Anterior cingulate cortex (tissue), 58 donors: ENCODE results near the gene ETNK2.

Source experiments
- DNase-seq, 58 donors: peaks; one replicate each; lab custom pipeline; 2025; lab: John Stamatoyannopoulos, UW

ETNK2 gene

DNA sequence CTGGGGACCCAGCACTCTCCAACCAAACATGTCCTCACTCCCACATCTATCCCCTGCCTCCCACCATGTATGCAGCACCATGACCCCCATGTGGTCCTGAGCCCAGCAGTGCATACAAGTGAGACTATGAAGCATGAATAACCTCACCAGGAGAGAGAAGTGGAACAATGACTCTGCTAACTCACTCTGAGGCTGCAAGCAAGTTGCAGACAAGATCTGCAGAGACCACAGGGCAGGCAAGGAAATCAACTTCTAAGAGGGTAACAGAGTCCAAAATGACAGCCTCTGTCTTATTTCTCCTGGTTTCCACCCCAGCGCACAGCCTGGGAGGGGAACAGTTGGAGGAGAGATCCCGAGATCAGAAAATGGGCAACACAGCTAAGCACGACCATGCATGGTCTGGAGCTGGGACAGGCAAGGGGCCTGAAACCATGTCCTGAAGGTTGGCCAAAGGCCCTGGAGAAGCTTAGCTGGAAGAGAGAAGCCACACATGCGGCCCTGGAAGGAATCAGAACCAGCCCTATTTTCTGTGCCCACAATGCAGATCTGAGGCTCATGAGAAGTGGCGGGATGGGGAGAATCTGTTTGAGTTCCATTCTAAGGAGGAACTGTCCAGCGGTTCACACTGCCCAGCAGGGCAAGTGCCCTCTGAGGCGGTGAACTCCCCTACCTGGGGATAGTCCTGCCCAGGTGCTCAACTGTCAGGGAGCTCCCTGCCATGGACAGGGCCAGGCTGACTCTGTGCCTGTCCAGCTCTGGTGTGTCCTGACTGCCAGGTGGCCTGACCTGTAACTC is 26.8 kb upstream of the ETNK2 start:
- no peak for DNase-seq

GRCh38 chr1:204177133-204177532 is 25.3 kb upstream of the ETNK2 start:
- no peak for DNase-seq

DNA sequence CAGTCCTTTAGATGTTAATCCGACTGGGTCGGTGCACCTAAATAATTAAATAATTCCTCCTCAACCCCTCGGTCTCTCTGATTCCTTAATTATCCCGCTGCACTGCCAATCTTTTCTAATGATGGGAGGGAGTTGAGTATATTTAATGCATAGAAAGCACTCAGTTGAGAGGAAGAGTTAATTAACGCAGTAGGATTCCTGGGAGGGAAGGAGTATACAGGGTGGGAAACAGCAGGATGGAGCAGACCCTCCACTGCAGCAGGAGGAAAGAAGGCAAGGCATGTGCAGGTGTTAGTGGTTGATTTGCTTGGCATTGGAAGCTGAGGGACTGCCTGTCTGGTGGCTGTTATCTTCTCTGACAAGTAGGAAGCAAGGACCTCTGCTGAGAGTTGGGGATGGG is 24.2 kb upstream of the ETNK2 start:
- DNase-seq, result no peak

GRCh38 chr1:204174958-204175357 is 23.1 kb upstream of the ETNK2 start:
- DNase-seq, result no peak

- peak in 1 of 58 donors; percentile 8 for DNase-seq
These were observed 20.7 kb upstream of the ETNK2 start for GRCh38 chr1:204172404-204173029.

DNA sequence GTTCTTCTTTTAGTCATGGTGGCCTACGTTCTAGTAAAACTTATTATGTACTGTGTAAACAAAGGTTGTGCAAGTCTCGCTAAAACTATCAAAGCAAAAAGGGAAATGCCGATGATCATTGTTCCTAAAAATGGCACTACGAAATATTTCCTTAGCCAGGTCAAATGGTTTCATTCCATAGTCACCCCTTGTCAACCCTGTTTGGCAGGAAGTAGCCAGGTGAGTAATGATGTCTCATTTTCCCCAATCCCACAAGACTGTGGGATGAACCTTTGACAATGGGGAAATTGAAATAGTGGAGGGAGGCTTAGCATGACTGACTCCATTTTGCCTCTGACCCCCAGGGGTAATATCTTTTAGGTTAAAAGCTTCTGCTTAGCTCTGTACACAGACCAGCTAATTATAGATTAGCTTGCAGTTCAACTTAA is 19.9 kb upstream of the ETNK2 start:
- no peak for DNase-seq

DNA sequence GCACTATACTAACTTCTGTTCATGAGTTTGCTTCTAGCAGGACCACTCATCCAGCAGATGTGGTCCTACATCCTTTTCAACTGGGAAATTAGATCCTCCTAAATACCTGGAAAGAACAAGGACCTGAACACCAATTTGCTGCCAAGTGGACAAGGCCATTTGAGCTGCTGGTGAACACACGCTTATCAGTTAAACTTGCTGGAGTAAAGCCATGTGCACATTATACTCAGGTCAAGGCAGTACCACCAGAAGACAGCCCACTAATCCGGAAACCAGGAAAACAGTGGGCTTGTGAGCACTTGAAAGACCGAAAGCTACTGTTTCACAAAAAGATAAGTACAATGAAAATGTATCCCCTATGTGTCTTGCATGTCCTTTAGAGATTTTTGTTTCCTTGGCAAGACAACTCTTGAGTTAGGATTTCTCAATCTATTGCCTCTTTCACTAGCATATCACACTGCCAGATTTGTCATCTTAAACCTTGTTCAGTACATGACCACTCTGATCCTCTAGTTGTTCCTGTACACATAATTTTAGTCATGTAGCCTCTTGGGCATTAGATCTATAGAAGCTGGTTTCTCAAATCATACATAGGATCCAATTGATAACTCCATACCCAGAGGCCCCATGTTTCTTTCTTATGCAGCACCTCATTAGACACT is 18.8 kb upstream of the ETNK2 start:
- DNase-seq, result no peak

DNA sequence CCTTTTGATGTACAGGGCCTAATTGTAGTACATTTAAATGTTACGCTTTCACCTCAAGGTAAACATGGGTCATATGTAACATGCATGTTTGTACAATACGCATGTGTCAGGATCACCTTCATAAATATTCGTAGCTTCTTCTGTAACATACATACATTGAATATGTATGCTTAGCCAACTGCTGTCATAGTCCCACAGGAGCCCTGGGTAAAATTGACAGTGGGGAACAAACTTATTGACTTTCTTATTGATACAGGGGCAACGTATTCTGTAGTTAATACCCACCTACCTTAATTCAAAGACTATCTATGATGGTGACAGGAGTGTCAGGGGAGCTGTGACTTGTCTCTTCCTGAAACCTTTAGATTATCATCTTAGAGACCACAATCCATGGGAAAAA is 18.0 kb upstream of the ETNK2 start:
- DNase-seq, result no peak

DNA sequence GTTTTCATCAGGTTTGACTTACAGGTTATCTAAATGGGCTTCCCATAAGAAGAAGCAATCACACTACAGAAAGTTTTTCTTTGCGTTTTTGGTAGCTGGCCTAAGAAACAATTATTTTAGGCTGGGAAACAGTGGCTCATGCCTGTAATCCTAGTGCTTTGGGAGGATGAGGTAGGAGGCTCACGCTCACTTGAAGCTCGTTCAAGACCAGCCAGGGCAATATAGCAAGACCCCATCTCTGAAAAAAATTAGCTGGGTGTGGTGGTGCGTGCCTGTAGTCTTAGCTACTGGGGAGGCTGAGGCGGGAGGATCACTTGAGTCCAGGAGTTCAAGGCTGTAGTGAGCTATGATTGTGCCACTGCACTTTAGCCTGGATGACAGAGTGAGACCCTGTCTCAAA is 15.9 kb upstream of the ETNK2 start:
- DNase-seq, result no peak

- DNase-seq, result no peak
These were observed 14.4 kb upstream of the ETNK2 start, which contains the start of gene REN for GRCh38 chr1:204166219-204166618. REN (minus strand) TSS chr1:204166337; CDS start chr1:204166293, 44 bp downstream.

DNA sequence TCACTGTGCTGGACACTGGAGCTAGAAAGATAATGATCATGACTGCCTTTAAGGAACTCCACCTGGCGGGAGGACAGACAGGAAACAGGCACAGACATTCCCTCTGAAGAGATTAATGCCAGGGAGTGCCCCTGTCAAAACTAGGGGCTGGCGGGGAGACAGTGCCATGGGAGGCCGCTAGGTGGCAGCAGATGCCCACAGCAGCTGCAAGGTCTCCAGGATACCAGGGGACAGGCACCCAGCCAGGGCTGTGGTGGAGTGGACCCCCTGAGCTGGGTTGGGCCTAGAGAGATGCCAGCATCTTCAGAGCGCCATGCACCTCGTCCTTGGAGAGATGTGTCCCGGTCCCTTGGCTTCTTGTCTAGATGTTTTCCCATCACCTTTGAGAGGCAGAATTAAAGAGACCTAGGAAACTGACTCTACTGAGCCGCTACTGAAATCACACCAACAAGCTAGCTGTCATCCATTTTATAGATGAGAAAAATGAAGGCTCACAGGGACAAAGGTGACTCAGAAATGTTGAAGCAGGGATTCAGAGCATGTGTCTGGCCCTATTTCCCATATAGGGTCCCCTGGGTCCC is 10.7 kb upstream of the ETNK2 start:
- DNase-seq, result peak in 54 of 58 donors; percentile 26 to 84 (median 64)

- no peak for DNase-seq
These were observed 10.0 kb upstream of the ETNK2 start for GRCh38 chr1:204161609-204162493.

GRCh38 chr1:204157962-204158361 is 6.1 kb upstream of the ETNK2 start:
- no peak for DNase-seq

DNA sequence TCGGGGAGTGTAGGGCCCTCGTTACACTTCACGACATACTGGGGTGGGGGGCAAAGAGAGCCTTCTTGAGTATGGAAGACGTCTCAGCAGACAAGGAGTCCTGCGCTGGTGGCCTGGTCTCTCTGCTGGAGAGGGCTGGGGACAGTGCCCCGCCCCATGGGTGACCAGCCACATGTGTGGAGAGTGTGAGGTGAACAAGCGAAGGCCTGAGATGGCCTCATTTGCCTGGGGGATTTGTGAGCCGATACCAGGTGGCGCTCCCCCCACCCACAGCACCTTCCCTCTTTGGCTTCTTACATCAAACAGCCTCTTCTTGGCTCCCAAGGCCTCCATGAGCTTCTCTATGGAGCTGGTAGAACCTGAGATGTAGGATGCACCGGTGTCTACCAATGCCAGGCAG is 4.0 kb upstream of the ETNK2 start:
- DNase-seq, result no peak

GRCh38 chr1:204154568-204155255 is 2.9 kb upstream of the ETNK2 start:
- no peak for DNase-seq

DNA sequence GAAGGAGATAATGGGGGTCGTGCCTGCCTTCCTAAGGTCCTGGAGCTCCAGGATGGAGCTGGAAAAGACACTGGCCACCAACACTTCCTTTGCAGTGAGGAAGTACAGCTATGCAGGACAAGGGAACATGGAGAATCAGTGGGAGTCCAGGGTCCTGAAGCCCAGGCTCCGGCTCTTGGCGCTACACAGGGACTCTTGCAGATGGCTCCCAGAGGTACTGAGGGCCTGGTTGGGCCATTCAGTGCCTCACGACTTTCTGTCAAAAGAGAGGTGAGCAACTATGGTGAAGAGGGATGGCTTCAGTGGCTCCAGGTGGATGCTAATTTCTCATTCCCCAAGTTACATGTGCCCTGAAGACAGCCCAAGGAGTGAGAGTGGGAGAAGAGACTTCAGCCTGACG is 1.8 kb upstream of the ETNK2 start:
- DNase-seq, result no peak

DNA sequence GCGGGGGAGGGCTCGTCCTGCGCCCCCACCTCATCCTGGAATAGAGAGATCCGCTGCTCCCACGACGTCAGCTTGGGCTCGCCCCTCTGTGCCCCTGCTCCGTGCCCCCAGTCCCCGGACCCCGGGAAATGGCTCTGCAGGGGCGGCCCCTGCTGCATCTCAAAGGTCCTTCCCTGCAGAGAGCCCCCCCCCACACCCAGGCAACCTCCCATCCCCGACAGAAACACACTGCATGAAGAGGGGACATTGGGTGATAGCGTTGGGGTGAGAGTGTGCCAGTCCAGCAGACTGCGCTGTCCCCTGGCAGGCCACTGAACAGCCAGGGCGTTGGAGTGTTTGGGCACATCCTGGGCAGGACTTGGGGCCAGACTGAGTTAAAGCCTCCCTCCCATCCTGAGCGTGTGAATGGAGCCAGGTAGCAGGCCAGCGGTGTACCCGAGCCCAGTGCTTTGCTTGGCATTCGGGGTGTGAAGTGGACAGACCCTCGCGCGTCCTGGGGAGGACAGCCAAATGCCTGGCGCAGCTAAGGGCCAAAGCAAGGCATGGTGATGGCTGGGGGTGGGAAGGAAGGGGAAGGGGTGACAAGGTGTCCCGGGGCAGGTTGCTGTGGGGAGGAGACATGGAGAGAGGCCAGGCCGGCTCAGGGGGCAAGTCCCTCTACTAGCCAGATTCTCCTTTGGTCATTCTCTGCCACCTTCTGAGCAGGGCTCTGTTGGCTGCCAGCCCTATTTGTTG is 633 bp upstream of the ETNK2 start:
- peak in 1 of 58 donors; percentile 77 for DNase-seq

- peak in 4 of 58 donors; percentile 22 to 38 (median 30) for DNase-seq
These were observed 917 bp downstream of the ETNK2 start for GRCh38 chr1:204150702-204151551.
